ENCODE measurements around the gene PPP3CA. TPM values are rescaled to one million over a fixed set of nuclear protein-coding genes. Genes with fewer than 3 reads are reported as not detected.

The PPP3CA gene
- total and polyA plus RNA-seq, 2 experiments from 2014 or later = 27.0 to 45.2 TPM

- peaks cover 9% of the 10 kb centered on the region for H3K4me1 ChIP-seq (ENCODE audit: insufficient read depth)
- DNase-seq (ENCODE audit: low spot score) (no peak), ATAC-seq (no peak)
- H3F3A ChIP-seq (replicated peaks; ENCODE audit: low read depth) = no peaks in the 10 kb centered on the region
- H3K9me3 Mint-ChIP-seq = no peaks in the 10 kb centered on the region
- no peaks in the 10 kb centered on the region for H3K36me3 ChIP-seq (ENCODE audit: insufficient read depth)
- no peak overlapping the region for H3K4me2 ChIP-seq
- peaks cover 48% of the 10 kb centered on the region for H3K4me1 Mint-ChIP-seq
- no peak overlapping the region for H3K27ac Mint-ChIP-seq
- H3K9me2 ChIP-seq (ENCODE audit: insufficient read depth) = no peaks in the 10 kb centered on the region
- no peak overlapping the region for H2AFZ ChIP-seq
- no peaks in the 10 kb centered on the region; the same call in none of the 2 replicates for H3K79me2 ChIP-seq (replicated peaks; ENCODE audit: insufficient read depth)
- no peak overlapping the region for H3K4me3 ChIP-seq
- H3K27ac ChIP-seq (ENCODE audit: low read depth) = no peak overlapping the region
- H3K36me3 Mint-ChIP-seq (ENCODE audit: low read depth) = no peaks in the 10 kb centered on the region
- no peaks in the 10 kb centered on the region for H4K20me1 ChIP-seq (replicated peaks; ENCODE audit: insufficient read depth)
- H3K27me3 Mint-ChIP-seq (ENCODE audit: insufficient read depth, low read depth, poor library complexity) = no peaks in the 10 kb centered on the region
- no peaks in the 10 kb centered on the region for H3K27me3 ChIP-seq (ENCODE audit: insufficient read depth)
- no peak overlapping the region for H3K4me3 Mint-ChIP-seq
- TF ChIP-seq REST (IDR thresholded peaks at IDR 0.05; ENCODE audit: unreplicated experiment) = no peak
- TF ChIP-seq EZH2 (IDR thresholded peaks at IDR 0.05; ENCODE audit: low read depth, unreplicated experiment) = no peak
- no peak for TF ChIP-seq STAT1 (IDR thresholded peaks at IDR 0.05; ENCODE audit: unreplicated experiment)
- no peak for TF ChIP-seq EZH2phosphoT487 (IDR thresholded peaks at IDR 0.05; ENCODE audit: unreplicated experiment)
- TF ChIP-seq ZNF331 (CRISPR knock-in tag; IDR thresholded peaks at IDR 0.05; ENCODE audit: low read depth) = no peak
- no peak for TF ChIP-seq ZNF462 (CRISPR knock-in tag; IDR thresholded peaks at IDR 0.05)
- no peak for TF ChIP-seq ETS1 (IDR thresholded peaks at IDR 0.05)
- TF ChIP-seq NANOG (IDR thresholded peaks at IDR 0.05; ENCODE audit: borderline replicate concordance) = no peak
- no peak for TF ChIP-seq POLR2AphosphoS5 (IDR thresholded peaks at IDR 0.05; ENCODE audit: low read depth)
- TF ChIP-seq ZNF114 (CRISPR knock-in tag; IDR thresholded peaks at IDR 0.05) = no peak
- TF ChIP-seq JUNB (IDR thresholded peaks at IDR 0.05; ENCODE audit: unreplicated experiment) = no peak
- no peak for TF ChIP-seq CTCF (conservative IDR thresholded peaks at IDR 0.05; ENCODE audit: low read depth in 2 of 2)
- TF ChIP-seq CREB1 (CRISPR knock-in tag; IDR thresholded peaks at IDR 0.05; ENCODE audit: low read depth) = no peak
Observed at GRCh38 chr4:101171747-101172146, 175.6 kb downstream of the PPP3CA start.
